Hepatocyte (in vitro differentiated cells): ENCODE measurements around the gene PARD3B.

Experiments
- CTCF ChIP-seq: fragments of 200-600 bp; sonication (generic); IDR thresholded peaks from 2 replicates; pipeline ENCODE4 v1.5.1; 2016; ENCODE audit warnings: antibody characterized with exemption, mild to moderate bottlenecking; ENCODE audit not compliant: poor library complexity
- EZH2 ChIP-seq: fragments of 200-600 bp; sonication (generic); IDR thresholded peaks from 2 replicates; pipeline ENCODE4 v1.6.1; 2016; ENCODE audit warnings: antibody characterized with exemption, mild to moderate bottlenecking, borderline replicate concordance
- EZH2phosphoT487 ChIP-seq: fragments of 200-600 bp; sonication (generic); IDR thresholded peaks from one replicate; pipeline ENCODE4 v1.6.1; 2018; ENCODE audit warnings: antibody characterized with exemption, mild to moderate bottlenecking, low read depth, moderate library complexity; ENCODE audit not compliant: unreplicated experiment, severe bottlenecking

GRCh38 chr2:204652063-204652462 lies 106.8 kb downstream of the PARD3B start:
- TF ChIP-seq CTCF, result no peak
- no peak for TF ChIP-seq EZH2
- TF ChIP-seq EZH2phosphoT487, result no peak
